ENCODE data around the gene USF2.

USF2 gene

DNA sequence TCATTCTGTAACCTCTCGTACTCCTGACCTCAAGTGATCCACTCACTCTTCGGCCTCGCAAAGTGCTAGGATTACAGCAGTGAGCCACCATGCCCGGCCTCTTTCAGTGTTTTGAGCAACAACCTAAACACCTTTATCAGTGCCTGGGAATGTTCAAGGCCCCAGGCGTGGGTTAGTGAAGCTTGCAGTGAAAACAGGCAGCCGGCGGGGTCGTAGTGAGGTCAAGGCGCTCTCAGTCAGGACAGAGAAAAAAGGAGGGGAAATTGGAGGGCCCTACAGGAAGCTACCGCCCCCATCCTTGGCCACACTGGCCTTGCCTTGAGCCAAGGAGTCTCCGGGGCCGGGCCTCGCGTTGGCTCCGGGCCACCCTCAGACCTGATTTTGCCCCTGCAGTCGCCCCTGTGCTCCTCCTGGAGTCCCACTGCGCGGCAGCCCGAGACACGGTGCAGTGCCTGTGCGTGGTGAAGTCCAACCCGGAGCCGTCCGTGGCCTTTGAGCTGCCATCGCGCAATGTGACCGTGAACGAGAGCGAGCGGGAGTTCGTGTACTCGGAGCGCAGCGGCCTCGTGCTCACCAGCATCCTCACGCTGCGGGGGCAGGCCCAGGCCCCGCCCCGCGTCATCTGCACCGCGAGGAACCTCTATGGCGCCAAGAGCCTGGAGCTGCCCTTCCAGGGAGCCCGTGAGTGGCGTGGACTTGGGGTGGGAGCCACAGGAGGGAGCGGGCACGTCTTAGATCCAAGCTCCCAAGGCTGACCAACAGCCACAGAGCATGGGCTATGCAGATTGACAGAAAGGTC, 40.9 kb downstream of the USF2 start:
- H3K4me3 ChIP-seq (ENCODE audit: control insufficient read depth, low read depth, low read length): no peak overlapping the region
- DNase-seq (ENCODE audit: low read depth): no peak
- TF ChIP-seq, protein P1, sequence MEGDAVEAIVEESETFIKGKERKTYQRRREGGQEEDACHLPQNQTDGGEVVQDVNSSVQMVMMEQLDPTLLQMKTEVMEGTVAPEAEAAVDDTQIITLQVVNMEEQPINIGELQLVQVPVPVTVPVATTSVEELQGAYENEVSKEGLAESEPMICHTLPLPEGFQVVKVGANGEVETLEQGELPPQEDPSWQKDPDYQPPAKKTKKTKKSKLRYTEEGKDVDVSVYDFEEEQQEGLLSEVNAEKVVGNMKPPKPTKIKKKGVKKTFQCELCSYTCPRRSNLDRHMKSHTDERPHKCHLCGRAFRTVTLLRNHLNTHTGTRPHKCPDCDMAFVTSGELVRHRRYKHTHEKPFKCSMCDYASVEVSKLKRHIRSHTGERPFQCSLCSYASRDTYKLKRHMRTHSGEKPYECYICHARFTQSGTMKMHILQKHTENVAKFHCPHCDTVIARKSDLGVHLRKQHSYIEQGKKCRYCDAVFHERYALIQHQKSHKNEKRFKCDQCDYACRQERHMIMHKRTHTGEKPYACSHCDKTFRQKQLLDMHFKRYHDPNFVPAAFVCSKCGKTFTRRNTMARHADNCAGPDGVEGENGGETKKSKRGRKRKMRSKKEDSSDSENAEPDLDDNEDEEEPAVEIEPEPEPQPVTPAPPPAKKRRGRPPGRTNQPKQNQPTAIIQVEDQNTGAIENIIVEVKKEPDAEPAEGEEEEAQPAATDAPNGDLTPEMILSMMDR (conservative IDR thresholded peaks at IDR 0.05; ENCODE audit: control insufficient read depth, insufficient read depth, low read depth, low read length): no peak

DNA sequence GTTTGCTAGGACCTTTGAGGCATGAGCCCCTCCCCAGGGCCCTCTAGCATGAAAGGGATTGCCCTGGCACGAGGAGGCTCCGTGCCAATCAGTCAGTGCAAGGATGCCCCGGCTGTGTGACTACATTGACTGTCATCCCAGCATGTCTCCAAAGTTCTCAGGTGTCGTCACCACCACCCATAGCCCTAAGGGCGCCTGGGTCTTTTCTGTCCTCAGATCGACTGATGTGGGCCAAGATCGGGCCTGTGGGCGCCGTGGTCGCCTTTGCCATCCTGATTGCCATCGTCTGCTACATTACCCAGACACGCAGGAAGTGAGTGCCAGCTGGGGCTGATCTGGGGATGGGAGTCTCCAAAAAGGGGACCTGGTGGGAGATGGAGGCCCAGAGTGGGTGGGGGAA, 41.6 kb downstream of the USF2 start:
- TF ChIP-seq, protein P1 (conservative IDR thresholded peaks at IDR 0.05; ENCODE audit: control insufficient read depth, insufficient read depth, low read depth, low read length): no peak
- H3K4me3 ChIP-seq (ENCODE audit: control insufficient read depth, low read depth, low read length): no peak overlapping the region
- no peak for DNase-seq (ENCODE audit: low read depth)

DNA sequence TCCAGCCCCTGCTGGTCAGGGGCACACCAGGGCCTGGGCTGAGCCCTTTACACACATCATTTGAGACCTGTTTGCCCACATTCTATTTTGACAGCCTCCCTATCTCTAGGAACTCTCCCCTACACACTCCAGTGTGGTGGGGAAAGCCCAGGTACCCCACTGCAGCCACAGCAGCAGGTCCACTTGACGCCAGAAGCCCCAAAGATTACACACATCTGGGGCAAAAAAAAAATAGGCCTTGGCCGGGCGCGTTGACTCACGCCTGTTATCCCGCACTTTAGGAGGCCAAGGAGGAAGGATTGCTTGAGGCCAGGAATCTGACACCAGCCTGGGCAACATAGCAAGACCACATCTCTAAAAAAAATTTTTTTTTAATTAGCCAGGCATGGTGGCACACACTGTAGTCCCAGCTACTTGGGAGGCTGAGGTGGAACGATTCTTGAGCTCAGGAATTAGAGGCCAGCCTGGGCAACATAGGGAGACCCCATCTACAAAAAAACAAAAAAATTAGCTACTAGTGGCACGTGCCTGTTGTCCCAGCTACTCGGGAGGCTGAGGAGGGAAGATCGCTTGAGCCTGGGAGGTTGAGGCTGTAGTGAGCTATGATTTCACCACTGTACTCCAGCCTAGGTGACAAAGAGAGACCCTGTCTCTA, 42.2 kb downstream of the USF2 start:
- TF ChIP-seq, protein P1 (conservative IDR thresholded peaks at IDR 0.05; ENCODE audit: control insufficient read depth, insufficient read depth, low read depth, low read length): no peak
- no peak for DNase-seq (ENCODE audit: low read depth)
- no peak overlapping the region for H3K4me3 ChIP-seq (ENCODE audit: control insufficient read depth, low read depth, low read length)

GRCh38 chr19:35311901-35312665, 43.3 kb downstream of the USF2 start:
- H3K4me3 ChIP-seq (ENCODE audit: control insufficient read depth, low read depth, low read length): no peak overlapping the region
- DNase-seq (ENCODE audit: low read depth): no peak
- TF ChIP-seq, protein P1 (conservative IDR thresholded peaks at IDR 0.05; ENCODE audit: control insufficient read depth, insufficient read depth, low read depth, low read length): no peak

GRCh38 chr19:35313587-35313986, 44.8 kb downstream of the USF2 start:
- TF ChIP-seq, protein P1 (conservative IDR thresholded peaks at IDR 0.05; ENCODE audit: control insufficient read depth, insufficient read depth, low read depth, low read length): no peak
- no peak overlapping the region for H3K4me3 ChIP-seq (ENCODE audit: control insufficient read depth, low read depth, low read length)
- DNase-seq (ENCODE audit: low read depth): no peak

GRCh38 chr19:35314031-35314430, 45.3 kb downstream of the USF2 start:
- TF ChIP-seq, protein P1 (conservative IDR thresholded peaks at IDR 0.05; ENCODE audit: control insufficient read depth, insufficient read depth, low read depth, low read length): no peak
- DNase-seq (ENCODE audit: low read depth): no peak
- H3K4me3 ChIP-seq (ENCODE audit: control insufficient read depth, low read depth, low read length): no peak overlapping the region

Data from fibroblast of mammary gland (primary cell).